Measurements from ENCODE around the gene ACTR10.

DNA sequence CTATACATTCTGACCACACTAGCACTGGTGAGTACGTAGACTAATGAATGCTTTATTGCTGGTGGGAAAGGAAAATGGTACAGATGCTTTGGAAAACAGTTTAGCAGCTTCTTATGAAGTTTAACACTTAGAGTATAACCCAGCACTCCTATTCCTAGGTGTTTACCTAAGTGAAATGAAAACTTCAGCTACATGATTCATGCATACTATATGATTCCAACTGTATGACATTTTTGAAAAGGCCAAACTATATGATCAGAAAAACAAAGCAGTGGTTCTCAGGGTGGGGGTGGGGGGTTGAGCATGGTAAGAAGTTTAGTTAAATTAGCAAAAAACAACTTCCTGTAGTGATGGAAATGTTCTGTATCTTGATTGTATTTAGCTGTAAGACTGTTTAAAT lies 76.3 kb downstream of the ACTR10 start:
- TF ChIP-seq, protein P1, sequence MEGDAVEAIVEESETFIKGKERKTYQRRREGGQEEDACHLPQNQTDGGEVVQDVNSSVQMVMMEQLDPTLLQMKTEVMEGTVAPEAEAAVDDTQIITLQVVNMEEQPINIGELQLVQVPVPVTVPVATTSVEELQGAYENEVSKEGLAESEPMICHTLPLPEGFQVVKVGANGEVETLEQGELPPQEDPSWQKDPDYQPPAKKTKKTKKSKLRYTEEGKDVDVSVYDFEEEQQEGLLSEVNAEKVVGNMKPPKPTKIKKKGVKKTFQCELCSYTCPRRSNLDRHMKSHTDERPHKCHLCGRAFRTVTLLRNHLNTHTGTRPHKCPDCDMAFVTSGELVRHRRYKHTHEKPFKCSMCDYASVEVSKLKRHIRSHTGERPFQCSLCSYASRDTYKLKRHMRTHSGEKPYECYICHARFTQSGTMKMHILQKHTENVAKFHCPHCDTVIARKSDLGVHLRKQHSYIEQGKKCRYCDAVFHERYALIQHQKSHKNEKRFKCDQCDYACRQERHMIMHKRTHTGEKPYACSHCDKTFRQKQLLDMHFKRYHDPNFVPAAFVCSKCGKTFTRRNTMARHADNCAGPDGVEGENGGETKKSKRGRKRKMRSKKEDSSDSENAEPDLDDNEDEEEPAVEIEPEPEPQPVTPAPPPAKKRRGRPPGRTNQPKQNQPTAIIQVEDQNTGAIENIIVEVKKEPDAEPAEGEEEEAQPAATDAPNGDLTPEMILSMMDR (IDR thresholded peaks at IDR 0.05): no peak
- TF ChIP-seq POLR2AphosphoS5 (IDR thresholded peaks at IDR 0.05; ENCODE audit: insufficient read depth in 1 of 2, low read depth in 1 of 2): no peak
- TF ChIP-seq POLR2A (IDR thresholded peaks at IDR 0.05): no peak

Measured in vagina (tissue), 2 donors.